Upper lobe of left lung (tissue), 4 donors: ENCODE results near the gene FTO.

Experiments
- CTCF ChIP-seq, 6 experiments: fragments of 450-650 bp in 4 of 6; fragments of 200-600 bp in 2 of 6; sonication (generic) in 2 of 6; IDR thresholded peaks; one replicate each; pipeline ENCODE4 v1.5.1; 2016 to 2019; ENCODE audit warnings: antibody characterized with exemption in 6 of 6
- EP300 ChIP-seq, 4 donors: sonication (generic); formaldehyde crosslinking; IDR thresholded peaks; one replicate each; pipeline ENCODE4 v1.5.1; 2017; ENCODE audit warnings: antibody characterized with exemption in 4 of 4, control low read depth in 2 of 4
- POLR2A ChIP-seq, 4 donors: fragments of 450-650 bp; IDR thresholded peaks; one replicate each; pipeline ENCODE4 v1.5.1; 2016 to 2017; ENCODE audit warnings: antibody characterized with exemption in 4 of 4, mild to moderate bottlenecking in 2 of 4
- POLR2AphosphoS5 ChIP-seq, 2 donors: sonication (generic); formaldehyde crosslinking; IDR thresholded peaks; one replicate each; pipeline ENCODE4 v1.5.1; 2017; ENCODE audit warnings: antibody characterized with exemption in 2 of 2

- no peak for TF ChIP-seq CTCF (IDR thresholded peaks at IDR 0.05)
- no peak for TF ChIP-seq POLR2A (IDR thresholded peaks at IDR 0.05)
- no peak for TF ChIP-seq POLR2AphosphoS5 (IDR thresholded peaks at IDR 0.05)
- TF ChIP-seq EP300 (IDR thresholded peaks at IDR 0.05): no peak
These were observed 88.4 kb downstream of the FTO start for GRCh38 chr16:53792161-53792951.
